Daoy (cell line): ENCODE results near the gene CHIT1. TPM values are rescaled to one million over a fixed set of nuclear protein-coding genes. Genes with fewer than 3 reads are reported as not detected.

Experiments used
- DNase-seq: peaks from one replicate; pipeline ENCODE4 v3.0.0-alpha.2; 2015; ENCODE audit warnings: low read depth
- total RNA-seq: library from RNA; depleted of rRNA; stranded (reverse); fragments of >200 nt; shearing (Covaris generic); gene quantifications from 2 replicates; pipeline ENCODE4 v1.2.3, GENCODE V29; 2014

The CHIT1 gene
- total RNA-seq, 1 experiment from 2014 or later = not detected

- DNase-seq = peak; percentile 57
Observed at GRCh38 chr1:203216274-203217138, 13.0 kb downstream of the CHIT1 start.

GRCh38 chr1:203215573-203215972 lies 13.9 kb downstream of the CHIT1 start:
- DNase-seq = no peak

GRCh38 chr1:203214871-203215270 lies 14.6 kb downstream of the CHIT1 start:
- no peak for DNase-seq

- no peak for DNase-seq
Observed at GRCh38 chr1:203213126-203213525, 16.3 kb downstream of the CHIT1 start.

- no peak for DNase-seq
Observed at GRCh38 chr1:203211812-203212211, 17.7 kb downstream of the CHIT1 start.

- DNase-seq = no peak
Observed at GRCh38 chr1:203210988-203211387, 18.5 kb downstream of the CHIT1 start.

GRCh38 chr1:203210350-203210749 lies 19.1 kb downstream of the CHIT1 start:
- DNase-seq = no peak

- DNase-seq = no peak
Observed at GRCh38 chr1:203208181-203208580, 21.3 kb downstream of the CHIT1 start.

- DNase-seq = no peak
Observed at GRCh38 chr1:203207751-203208150, 21.7 kb downstream of the CHIT1 start.

- no peak for DNase-seq
Observed at GRCh38 chr1:203206129-203206687, 23.3 kb downstream of the CHIT1 start.

- DNase-seq = no peak
Observed at GRCh38 chr1:203204756-203205155, 24.7 kb downstream of the CHIT1 start.

- no peak for DNase-seq
Observed at GRCh38 chr1:203202431-203203245, 26.8 kb downstream of the CHIT1 start.

GRCh38 chr1:203201516-203202205 lies 27.8 kb downstream of the CHIT1 start:
- no peak for DNase-seq

- DNase-seq = no peak
Observed at GRCh38 chr1:203200916-203201315, 28.6 kb downstream of the CHIT1 start.

GRCh38 chr1:203199816-203200571 lies 29.5 kb downstream of the CHIT1 start:
- DNase-seq = no peak

- no peak for DNase-seq
Observed at GRCh38 chr1:203199481-203199815, 30.0 kb downstream of the CHIT1 start.

GRCh38 chr1:203199002-203199401 lies 30.5 kb downstream of the CHIT1 start:
- no peak for DNase-seq

GRCh38 chr1:203197625-203198024 lies 31.8 kb downstream of the CHIT1 start:
- peak; percentile 69 for DNase-seq

- DNase-seq = no peak
Observed at GRCh38 chr1:203196371-203196770, 33.1 kb downstream of the CHIT1 start.

- DNase-seq = no peak
Observed at GRCh38 chr1:203190949-203191348, 38.5 kb downstream of the CHIT1 start.

GRCh38 chr1:203189951-203190352 lies 39.5 kb downstream of the CHIT1 start:
- no peak for DNase-seq
